Stimulated activated CD8-positive, alpha-beta memory T cell treated with anti-CD3 and anti-CD28 coated beads, Interleukin-4, amount 100 ng/mL, for 24 hours (primary cell): Measurements from ENCODE around the gene ZNF366.

Source experiments
- DNase-seq: peaks from one replicate; pipeline ENCODE4 v3.0.0-alpha.2; 2020; ENCODE audit warnings: low read depth

The ZNF366 gene

GRCh38 chr5:72494623-72495124 lies 12.5 kb downstream of the ZNF366 start:
- no peak for DNase-seq

GRCh38 chr5:72489536-72489935 lies 17.7 kb downstream of the ZNF366 start:
- no peak for DNase-seq

GRCh38 chr5:72488756-72489155 lies 18.5 kb downstream of the ZNF366 start:
- DNase-seq = no peak

- DNase-seq = no peak
Measured at GRCh38 chr5:72487177-72487576, 20.0 kb downstream of the ZNF366 start.

GRCh38 chr5:72486371-72486770 lies 20.8 kb downstream of the ZNF366 start:
- DNase-seq = no peak

- DNase-seq = no peak
Measured at GRCh38 chr5:72485430-72485974, 21.7 kb downstream of the ZNF366 start.

- DNase-seq = no peak
Measured at GRCh38 chr5:72482046-72482445, 25.2 kb downstream of the ZNF366 start.

- DNase-seq = no peak
Measured at GRCh38 chr5:72480841-72481240, 26.4 kb downstream of the ZNF366 start.

GRCh38 chr5:72479921-72480320 lies 27.3 kb downstream of the ZNF366 start:
- DNase-seq = no peak

GRCh38 chr5:72478684-72479083 lies 28.5 kb downstream of the ZNF366 start:
- DNase-seq = no peak

GRCh38 chr5:72478276-72478675 lies 28.9 kb downstream of the ZNF366 start:
- no peak for DNase-seq

GRCh38 chr5:72477644-72478043 lies 29.6 kb downstream of the ZNF366 start:
- no peak for DNase-seq

- no peak for DNase-seq
Measured at GRCh38 chr5:72477176-72477575, 30.0 kb downstream of the ZNF366 start.

- DNase-seq = no peak
Measured at GRCh38 chr5:72476721-72477120, 30.5 kb downstream of the ZNF366 start.

GRCh38 chr5:72476275-72476674 lies 30.9 kb downstream of the ZNF366 start:
- no peak for DNase-seq

GRCh38 chr5:72474516-72474915 lies 32.7 kb downstream of the ZNF366 start:
- no peak for DNase-seq

- no peak for DNase-seq
Measured at GRCh38 chr5:72474046-72474500, 33.1 kb downstream of the ZNF366 start.

- no peak for DNase-seq
Measured at GRCh38 chr5:72472666-72473422, 34.4 kb downstream of the ZNF366 start.

GRCh38 chr5:72472031-72472430 lies 35.2 kb downstream of the ZNF366 start:
- DNase-seq = no peak

- no peak for DNase-seq
Measured at GRCh38 chr5:72470826-72471225, 36.4 kb downstream of the ZNF366 start.

GRCh38 chr5:72468606-72469005 lies 38.6 kb downstream of the ZNF366 start:
- no peak for DNase-seq

- DNase-seq = no peak
Measured at GRCh38 chr5:72468024-72468423, 39.2 kb downstream of the ZNF366 start.

- no peak for DNase-seq
Measured at GRCh38 chr5:72467461-72467860, 39.7 kb downstream of the ZNF366 start.
